ENCODE measurements around the gene PADI1.

PADI1 gene

DNA sequence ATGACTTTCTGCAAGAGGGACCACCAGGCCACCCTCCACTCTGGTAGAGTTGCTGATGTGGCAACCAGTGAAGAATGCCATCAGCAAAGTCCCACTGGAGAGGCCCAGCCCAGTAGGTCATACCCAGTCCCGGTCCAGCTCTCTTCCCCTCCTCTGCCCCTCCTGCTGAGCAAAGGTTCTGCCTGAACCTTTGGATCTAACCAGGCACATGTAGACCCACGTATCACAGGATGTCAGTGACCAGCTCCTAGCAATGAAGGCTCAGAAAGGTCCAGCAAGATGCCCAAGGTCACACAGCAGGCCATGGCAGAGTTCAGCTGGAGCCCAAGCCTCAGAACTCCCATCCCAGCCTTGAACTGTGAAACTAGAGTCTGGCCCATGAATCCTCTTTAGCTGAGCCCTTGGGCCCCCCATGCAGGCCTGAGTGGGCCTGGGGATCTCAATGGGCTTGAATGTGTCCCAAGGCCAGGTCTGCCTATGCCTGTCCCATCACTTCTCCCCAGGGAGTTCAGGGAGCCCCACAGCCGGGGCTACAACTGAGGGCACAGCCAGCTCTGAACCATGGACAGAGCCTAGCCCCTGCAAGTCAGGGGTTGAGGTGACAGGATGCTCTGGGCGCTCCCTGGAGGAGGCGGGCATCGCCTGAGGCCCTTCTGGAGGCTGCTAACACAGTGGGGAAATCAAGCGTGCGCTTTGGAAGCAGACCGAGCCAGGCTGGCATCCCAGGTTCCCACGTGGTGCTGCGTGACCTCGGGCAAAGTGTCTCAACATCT lies 21.4 kb upstream of the PADI1 start:
- DNase-seq: no peak

- no peak for DNase-seq
Observed at GRCh38 chr1:17184161-17184665, 20.7 kb upstream of the PADI1 start.

DNA sequence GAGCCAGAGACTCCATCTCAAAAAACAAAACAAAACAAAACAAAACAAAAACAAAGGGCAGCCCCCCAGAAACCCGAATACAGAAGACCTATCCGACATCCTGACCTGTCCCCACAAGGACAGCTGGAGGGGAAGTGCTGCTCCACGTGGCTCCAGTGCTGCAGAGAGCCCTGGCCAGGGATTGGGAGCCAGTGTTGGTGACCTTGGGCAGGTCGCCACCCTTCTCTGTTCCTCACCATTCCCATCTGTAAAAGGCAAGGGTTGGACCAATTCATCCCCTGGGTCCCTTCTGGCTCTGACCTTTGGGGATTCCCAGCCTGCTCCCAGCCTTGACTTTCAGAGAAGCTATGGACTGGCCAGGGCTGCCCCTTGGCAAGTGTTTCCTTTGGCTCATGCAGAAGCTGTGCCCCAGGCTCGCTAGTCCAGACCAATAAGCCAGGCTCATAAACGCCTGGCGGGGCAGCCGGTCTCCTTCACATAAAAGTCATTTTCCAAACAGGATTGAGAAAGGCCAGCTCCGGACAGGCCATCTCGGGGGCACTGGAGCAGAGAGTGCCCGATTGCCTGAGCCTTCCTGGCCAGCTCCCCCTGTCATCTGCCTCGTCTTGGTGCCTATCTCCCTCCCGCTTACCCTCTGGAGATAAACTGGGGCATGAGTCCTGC lies 20.0 kb upstream of the PADI1 start:
- no peak for DNase-seq

DNA sequence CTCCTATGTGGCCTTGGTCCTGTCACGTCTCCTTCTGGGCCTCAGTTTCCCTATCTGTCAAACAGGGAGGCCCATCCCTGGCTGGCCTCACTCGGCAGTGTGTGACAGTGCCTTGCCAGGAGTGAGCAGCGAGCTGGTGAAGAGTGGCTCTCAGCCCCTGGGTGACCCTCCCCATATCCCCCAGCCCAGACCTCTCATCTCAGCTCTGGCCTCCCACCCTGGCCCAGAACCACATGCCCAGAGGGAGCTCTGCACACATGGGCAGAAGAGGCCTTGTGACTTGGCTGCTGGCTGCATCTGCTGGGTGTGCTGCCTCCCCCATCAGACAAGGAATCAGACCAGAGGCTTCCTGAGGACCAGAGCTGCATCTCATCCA lies 19.5 kb upstream of the PADI1 start:
- DNase-seq: no peak

GRCh38 chr1:17186216-17186909 lies 18.6 kb upstream of the PADI1 start:
- no peak for DNase-seq

DNA sequence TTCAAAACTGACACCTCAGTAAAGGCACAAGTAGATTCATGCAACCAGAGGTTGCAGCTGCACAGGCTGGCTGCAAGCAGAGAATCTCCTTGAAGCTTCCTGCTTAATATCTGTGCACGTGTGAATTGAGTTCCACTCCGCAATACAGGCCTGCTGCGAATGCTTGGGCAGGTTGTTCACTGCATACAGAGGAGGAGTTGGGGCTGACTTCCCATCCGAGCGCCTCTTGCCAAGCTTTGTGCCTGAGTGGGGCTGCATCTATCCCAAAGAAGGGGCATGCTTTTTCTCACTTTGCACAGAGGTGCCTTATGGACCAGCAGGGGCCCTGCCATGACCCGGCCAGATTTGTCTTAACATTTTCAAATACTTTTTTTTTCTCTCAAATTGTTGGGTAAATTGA lies 17.9 kb upstream of the PADI1 start:
- DNase-seq: no peak

- DNase-seq: no peak
Observed at GRCh38 chr1:17188217-17188616, 16.7 kb upstream of the PADI1 start.

- no peak for DNase-seq
Observed at GRCh38 chr1:17188889-17189631, 15.9 kb upstream of the PADI1 start.

DNA sequence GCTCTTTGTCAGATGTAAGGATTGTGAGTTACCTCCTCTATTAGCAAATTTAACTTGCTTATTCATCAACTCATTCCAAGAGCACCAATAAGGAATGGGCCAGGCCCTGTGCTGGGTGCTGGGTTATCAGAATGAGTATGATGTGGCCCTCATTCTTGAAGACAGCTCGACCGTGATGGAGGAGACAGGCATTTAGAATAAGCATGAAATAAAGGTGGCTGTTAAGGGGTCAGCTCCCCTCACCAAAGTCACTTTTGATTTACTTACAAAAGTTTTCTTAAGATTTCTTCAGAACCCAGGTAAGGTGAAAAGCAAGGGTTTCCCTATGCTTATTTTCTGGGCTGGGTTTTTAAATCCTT lies 15.3 kb upstream of the PADI1 start:
- DNase-seq: no peak

DNA sequence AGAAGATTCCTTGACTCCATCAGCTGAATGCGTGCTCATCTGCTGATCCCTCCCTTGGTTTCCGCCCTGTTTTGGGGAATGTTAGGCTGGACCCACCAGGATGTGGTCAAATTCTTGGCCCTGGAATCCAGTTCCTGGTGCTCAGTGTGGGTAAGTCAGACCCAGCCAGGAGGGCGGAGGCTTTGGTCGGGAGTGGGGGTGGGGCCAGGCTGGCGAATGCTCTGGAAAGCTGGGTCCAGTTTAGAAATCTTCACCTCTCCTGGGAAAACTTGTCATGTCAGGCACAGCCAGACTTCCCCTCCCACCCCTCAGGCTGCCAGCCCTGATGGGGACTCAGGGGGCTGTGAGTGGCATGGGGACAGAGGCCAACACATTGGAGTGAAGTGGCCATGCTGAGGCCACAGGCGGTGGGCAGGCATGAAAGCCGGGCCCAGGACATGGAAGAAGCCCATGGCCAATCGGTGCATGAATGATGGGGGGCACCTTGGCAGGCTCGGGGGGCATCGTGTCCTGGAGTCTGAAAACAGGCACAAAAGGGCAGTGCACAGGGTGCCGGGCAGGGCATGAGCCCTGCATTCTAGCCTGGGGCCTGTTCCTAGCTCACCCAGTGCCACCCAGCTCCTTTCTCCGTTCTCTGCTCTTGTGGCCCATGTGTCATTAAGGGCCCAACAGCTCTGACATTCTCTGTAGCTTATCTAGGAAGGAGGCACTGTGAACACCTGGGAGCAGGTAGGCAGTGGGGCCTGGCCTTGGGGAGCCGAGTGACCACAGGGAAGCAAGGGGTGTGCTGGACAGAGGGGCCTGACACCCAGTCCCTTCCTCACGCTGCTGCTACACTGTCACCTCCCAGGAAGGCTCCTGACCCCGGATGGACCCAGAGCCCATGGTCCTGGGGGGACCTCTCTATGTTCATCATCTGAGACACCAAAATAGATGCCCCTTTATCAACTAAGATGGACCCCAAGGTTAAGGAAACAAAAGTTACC lies 14.6 kb upstream of the PADI1 start:
- DNase-seq: no peak

DNA sequence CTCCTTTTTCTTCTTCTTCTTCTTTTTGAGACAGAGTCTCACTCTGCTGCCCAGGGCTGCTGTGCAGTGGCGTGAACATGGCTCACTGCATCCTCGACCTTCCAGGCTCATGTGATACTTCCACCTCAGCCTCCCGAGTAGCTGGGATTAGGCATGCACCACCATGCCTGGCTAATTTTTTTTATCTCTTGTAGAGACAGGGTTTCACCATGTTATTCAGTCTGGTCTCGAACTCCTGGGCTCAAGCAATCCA lies 13.0 kb upstream of the PADI1 start:
- DNase-seq: no peak

DNA sequence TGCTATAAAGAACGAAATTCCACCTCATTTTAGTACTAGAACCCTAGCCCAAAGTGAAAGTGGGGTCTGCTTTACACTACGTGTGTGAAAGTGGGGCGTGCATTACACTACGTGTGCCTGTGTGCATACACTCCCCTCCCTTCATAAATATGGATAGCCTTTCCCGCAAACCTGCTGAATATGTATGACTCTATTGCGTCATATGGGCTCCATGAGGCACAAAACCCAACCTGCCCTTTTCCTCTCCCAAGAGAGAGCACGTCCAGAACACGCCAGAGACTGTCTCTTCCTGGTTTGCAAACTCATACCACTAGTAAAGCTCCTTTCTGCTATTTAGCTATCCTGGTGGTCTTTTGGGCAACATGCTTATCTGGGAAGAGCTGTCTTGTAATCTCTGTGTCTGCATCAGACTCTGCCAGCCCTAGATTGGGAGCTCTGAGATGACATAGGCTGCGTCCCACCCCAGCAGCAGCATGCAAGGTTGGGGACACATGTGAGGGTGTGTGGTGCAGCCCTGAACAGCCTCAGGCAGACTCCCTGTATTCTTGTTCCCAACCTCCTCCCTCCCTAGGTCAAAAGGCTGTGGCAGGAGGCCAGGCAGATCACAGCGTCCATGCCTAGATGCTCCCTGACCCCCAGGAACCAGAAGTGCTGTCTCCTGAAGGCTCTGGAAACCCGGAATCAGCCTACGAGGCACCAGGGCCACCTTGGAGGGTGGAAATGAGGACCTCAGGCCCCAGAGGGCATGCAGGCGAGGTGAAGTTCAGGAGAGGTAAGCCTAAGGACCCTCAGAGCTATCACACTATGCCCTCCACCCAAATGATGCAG lies 12.3 kb upstream of the PADI1 start:
- no peak for DNase-seq

- no peak for DNase-seq
Observed at GRCh38 chr1:17193222-17194132, 11.5 kb upstream of the PADI1 start.

GRCh38 chr1:17194133-17194475 lies 10.8 kb upstream of the PADI1 start:
- no peak for DNase-seq

DNA sequence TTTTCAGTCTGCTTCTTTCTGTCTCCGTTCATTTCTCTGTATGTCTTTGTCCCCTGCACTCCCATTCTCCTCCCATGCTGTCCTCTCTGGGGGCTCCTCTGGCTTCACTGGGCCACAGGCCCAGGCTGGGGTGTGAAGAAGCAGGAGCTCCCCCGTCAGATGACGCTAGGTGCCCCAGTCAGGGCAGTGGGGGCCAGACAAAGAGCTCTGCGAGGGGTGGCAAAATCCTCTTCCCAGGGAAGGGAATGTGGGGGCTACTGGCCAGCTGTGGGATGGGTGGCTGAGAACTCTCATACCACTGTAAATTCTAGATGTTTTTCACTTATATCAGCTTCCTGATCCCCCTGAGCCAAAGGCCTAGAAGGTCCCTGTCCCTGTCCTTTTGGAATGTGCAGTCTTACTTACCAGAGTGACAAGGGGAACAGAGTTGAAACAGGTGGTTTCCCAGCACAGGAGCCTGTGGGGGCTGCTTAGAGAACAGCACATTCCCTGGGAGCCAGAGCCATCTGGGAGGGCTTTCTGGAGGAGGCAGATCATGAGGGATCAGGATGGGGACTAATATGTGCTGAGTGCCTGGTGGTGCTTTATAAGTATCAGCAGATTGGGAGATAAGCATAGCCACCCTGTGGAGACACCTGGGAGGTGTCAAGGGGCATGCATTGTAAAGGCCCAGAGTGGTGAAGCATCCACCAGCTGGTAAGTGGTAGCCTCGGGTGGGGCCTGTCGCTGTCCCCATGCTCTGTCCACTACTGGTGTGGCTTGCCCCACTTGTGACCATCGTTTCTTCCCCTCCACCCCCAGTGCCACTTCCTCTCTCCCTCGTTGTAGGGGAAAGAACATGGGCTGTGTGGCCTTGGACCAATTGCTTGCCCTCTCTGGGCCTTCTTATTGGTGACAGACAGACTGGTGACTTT lies 10.1 kb upstream of the PADI1 start:
- DNase-seq: no peak

DNA sequence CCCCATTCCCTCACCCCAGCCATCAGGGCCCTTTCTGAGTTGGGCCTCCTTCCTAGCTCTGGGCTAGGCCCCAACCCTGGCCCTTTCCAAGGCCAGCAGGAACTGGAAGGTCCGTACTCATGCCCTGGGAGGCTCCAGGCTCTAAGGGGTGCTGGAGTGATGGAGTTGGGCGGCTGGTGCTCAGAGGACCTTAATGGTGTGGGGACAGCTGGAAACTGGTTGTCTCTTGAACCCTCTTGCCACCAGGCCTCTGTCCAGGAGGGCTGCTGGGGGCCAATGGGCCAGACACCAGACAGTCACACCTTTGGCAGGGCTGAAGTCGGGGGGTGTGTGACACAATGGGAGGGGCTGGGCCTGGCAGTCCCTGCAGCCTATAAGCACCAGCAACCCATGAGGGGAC lies 9.2 kb upstream of the PADI1 start:
- no peak for DNase-seq

- DNase-seq: no peak
Observed at GRCh38 chr1:17196496-17197185, 8.3 kb upstream of the PADI1 start.

DNA sequence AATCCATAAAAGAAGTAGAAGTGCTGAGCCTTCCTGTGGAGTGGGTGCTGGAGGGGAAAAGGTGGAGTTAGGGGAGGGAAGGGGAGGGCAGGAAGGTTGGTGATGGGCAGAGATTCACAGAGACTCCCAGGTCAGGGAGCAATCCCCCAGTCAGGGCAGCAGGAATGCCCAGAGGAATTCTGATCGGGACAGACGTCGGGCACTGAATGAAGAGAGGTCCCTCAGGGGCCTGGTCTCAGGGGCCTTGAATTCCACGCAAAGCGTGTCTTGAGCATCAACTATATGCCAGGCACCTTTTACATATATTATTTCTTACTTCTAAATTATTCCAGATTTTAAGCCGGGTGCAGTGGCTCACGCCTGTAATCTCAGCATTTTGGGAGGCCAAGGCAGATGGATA lies 7.2 kb upstream of the PADI1 start:
- DNase-seq: no peak

All from activated CD4-positive, alpha-beta T cell treated with anti-CD3 and anti-CD28 coated beads, Interleukin-2, Interleukin-6, amounts not matched to agents 100 ng/mL and 50 ng/mL, durations not matched to agents 16 hours and 8 hours (primary cell).